ENCODE measurements around the gene ACADVL. TPM values are rescaled to one million over a fixed set of nuclear protein-coding genes. Genes with fewer than 3 reads are reported as not detected.

ACADVL gene
- total RNA-seq, 2 donors from 2014 or later, result 589 to 593 TPM

DNA sequence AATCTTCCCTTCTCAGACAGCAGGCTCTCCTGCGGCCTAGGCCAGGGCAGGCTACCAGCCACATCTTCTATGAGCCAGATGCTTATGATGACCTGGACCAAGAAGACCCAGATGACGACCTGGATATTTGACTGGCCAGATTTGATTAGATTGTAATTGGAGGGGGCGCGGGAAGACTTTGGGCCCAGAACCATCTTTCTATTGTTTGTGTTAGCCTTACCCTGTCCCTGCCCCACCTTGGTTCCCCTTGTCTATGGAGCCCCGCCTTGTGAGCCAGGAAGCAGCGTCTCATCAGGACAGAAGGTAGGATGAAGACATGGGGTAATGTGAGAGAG, 39.8 kb downstream of the ACADVL start:
- peaks cover 23% of the 10 kb centered on the region for H3K4me1 ChIP-seq (replicated peaks)
- peak overlapping the region; percentile 61 to 91 for H3K27ac ChIP-seq
- intact Hi-C loops (cut with DNase I), result no loop called here
- no peaks in the 10 kb centered on the region for H3K36me3 ChIP-seq
- WGBS, result 90% methylated on average over 6 of the region's 6 CpGs
- no peak for DNase-seq (ENCODE audit: low spot score)
- no peaks in the 10 kb centered on the region for H3K27me3 ChIP-seq (replicated peaks; ENCODE audit: insufficient read depth)
- no peak overlapping the region for H3K4me3 ChIP-seq
- TF ChIP-seq, protein P1, sequence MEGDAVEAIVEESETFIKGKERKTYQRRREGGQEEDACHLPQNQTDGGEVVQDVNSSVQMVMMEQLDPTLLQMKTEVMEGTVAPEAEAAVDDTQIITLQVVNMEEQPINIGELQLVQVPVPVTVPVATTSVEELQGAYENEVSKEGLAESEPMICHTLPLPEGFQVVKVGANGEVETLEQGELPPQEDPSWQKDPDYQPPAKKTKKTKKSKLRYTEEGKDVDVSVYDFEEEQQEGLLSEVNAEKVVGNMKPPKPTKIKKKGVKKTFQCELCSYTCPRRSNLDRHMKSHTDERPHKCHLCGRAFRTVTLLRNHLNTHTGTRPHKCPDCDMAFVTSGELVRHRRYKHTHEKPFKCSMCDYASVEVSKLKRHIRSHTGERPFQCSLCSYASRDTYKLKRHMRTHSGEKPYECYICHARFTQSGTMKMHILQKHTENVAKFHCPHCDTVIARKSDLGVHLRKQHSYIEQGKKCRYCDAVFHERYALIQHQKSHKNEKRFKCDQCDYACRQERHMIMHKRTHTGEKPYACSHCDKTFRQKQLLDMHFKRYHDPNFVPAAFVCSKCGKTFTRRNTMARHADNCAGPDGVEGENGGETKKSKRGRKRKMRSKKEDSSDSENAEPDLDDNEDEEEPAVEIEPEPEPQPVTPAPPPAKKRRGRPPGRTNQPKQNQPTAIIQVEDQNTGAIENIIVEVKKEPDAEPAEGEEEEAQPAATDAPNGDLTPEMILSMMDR (IDR thresholded peaks at IDR 0.05), result no peak
- TF ChIP-seq POLR2A (IDR thresholded peaks at IDR 0.05) (no peak), POLR2AphosphoS5 (IDR thresholded peaks at IDR 0.05) (no peak)
- H3K9me3 ChIP-seq, result no peaks in the 10 kb centered on the region

GRCh38 chr17:7260151-7260550, 40.4 kb downstream of the ACADVL start:
- intact Hi-C loops (cut with DNase I), result no loop called here
- H3K4me1 ChIP-seq (replicated peaks), result peaks cover 24% of the 10 kb centered on the region
- H3K9me3 ChIP-seq, result no peaks in the 10 kb centered on the region
- no peak for TF ChIP-seq POLR2A (IDR thresholded peaks at IDR 0.05)
- TF ChIP-seq, protein P1 (IDR thresholded peaks at IDR 0.05), result no peak
- TF ChIP-seq POLR2AphosphoS5 (IDR thresholded peaks at IDR 0.05), result no peak
- no peaks in the 10 kb centered on the region for H3K27me3 ChIP-seq (replicated peaks; ENCODE audit: insufficient read depth)
- H3K36me3 ChIP-seq, result no peaks in the 10 kb centered on the region
- DNase-seq (ENCODE audit: low spot score), result no peak
- 81% methylated on average over 4 of the region's 4 CpGs for WGBS
- peak overlapping the region; percentile 84 to 91 for H3K27ac ChIP-seq
- H3K4me3 ChIP-seq, result no peak overlapping the region

DNA sequence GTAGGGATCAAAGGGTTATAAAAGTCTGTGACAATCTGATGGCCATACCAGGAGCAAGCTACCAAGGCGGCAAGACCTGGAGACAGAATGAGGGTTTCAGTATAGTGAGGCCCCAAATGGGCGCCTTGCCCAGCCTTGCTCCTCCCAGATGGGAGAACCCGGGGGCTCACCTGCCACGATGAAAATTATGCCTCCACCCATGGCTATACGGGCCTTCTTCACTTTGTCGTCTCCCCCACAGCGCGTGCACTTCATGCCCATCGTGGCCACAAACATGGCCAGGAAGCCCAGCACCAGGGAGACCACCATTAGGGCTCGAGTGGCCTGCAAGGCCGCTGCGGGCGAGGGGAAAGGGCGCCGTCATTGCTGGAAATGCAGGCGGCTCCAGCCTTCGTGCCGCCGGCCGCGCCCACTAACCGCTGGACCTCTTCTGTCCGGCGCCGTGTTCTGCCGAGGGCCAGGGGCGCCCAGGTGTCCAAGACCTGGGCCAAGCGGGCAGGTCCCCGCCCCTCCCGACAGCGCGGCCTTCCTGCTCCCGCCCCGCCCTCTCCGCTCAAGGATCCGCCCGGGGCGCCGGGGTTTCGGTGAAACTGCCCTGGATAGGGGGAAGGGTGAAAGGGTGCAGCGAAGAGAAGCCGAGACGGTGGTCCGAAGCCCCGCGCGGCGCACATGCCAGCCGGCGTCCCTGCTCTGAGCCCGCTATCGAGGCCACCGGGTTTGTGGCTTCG, 41.1 kb downstream of the ACADVL start:
- no peaks in the 10 kb centered on the region for H3K9me3 ChIP-seq
- 5% methylated on average over 41 of the region's 54 CpGs for WGBS
- intact Hi-C loops (cut with DNase I), result no loop called here
- peaks cover 24% of the 10 kb centered on the region for H3K4me1 ChIP-seq (replicated peaks)
- H3K36me3 ChIP-seq, result no peaks in the 10 kb centered on the region
- H3K27ac ChIP-seq, result peak overlapping the region; percentile 84 to 91
- H3K4me3 ChIP-seq, result peak overlapping the region; percentile 34 to 37
- peak; percentile 64 for DNase-seq (ENCODE audit: low spot score)
- peak; percentile 64 for TF ChIP-seq POLR2A (IDR thresholded peaks at IDR 0.05)
- peak; percentile 50 for TF ChIP-seq POLR2AphosphoS5 (IDR thresholded peaks at IDR 0.05)
- TF ChIP-seq, protein P1 (IDR thresholded peaks at IDR 0.05), result no peak
- H3K27me3 ChIP-seq (replicated peaks; ENCODE audit: insufficient read depth), result no peaks in the 10 kb centered on the region

GRCh38 chr17:7261379-7262191, 41.8 kb downstream of the ACADVL start:
- H3K4me1 ChIP-seq (replicated peaks), result peaks cover 24% of the 10 kb centered on the region
- 14% methylated on average over 59 of the region's 71 CpGs for WGBS
- no peaks in the 10 kb centered on the region for H3K9me3 ChIP-seq
- TF ChIP-seq, protein P1 (IDR thresholded peaks at IDR 0.05), result no peak
- no peak for TF ChIP-seq POLR2AphosphoS5 (IDR thresholded peaks at IDR 0.05)
- TF ChIP-seq POLR2A (IDR thresholded peaks at IDR 0.05), result no peak
- H3K4me3 ChIP-seq, result peak overlapping the region; percentile 34 to 37
- peak overlapping the region; percentile 84 to 91 for H3K27ac ChIP-seq
- H3K27me3 ChIP-seq (replicated peaks; ENCODE audit: insufficient read depth), result no peaks in the 10 kb centered on the region
- intact Hi-C loops (cut with DNase I), result no loop called here
- no peaks in the 10 kb centered on the region for H3K36me3 ChIP-seq
- DNase-seq (ENCODE audit: low spot score), result no peak
